Activated CD4-positive, alpha-beta T cell treated with anti-CD3 and anti-CD28 coated beads, Interleukin-2, amount 50 U/mL, for 1 hour (primary cell): Measurements from ENCODE around the gene NRIP2.
"Not testable (repeated sequence)": the region's sequence is repeated elsewhere in the genome, so short reads cannot be mapped to it uniquely, and the experiment has no call there.

Experiments used
- DNase-seq: peaks from one replicate; pipeline ENCODE4 v3.0.0-alpha.2; 2020

Gene NRIP2

GRCh38 chr12:2834581-2835491, at the start of gene NRIP2:
NRIP2 (minus strand) TSS chr12:2835035; CDS start chr12:2834983, 52 bp downstream.
- no peak for DNase-seq

- no peak for DNase-seq
These were observed 45.0 kb upstream of the NRIP2 start for GRCh38 chr12:2879853-2880252.

- no peak for DNase-seq
These were observed 43.3 kb upstream of the NRIP2 start for GRCh38 chr12:2877953-2878732.

GRCh38 chr12:2877047-2877952, 42.5 kb upstream of the NRIP2 start, which contains the start of the genes FOXM1 and RHNO1:
FOXM1 (minus strand) TSS chr12:2877174; CDS start chr12:2874478, 2,696 bp downstream.
RHNO1 (plus strand) TSS chr12:2877223; CDS start chr12:2885367, 8,144 bp downstream.
- peak; percentile 83 for DNase-seq

GRCh38 chr12:2876431-2877046, 41.7 kb upstream of the NRIP2 start:
- DNase-seq: no peak

GRCh38 chr12:2868986-2869632, 34.3 kb upstream of the NRIP2 start:
- not testable (repeated sequence) for DNase-seq

GRCh38 chr12:2864198-2864597, 29.4 kb upstream of the NRIP2 start:
- DNase-seq: no peak

GRCh38 chr12:2863402-2863801, 28.6 kb upstream of the NRIP2 start:
- DNase-seq: not testable (repeated sequence)

- no peak for DNase-seq
These were observed 28.0 kb upstream of the NRIP2 start for GRCh38 chr12:2862876-2863275.

GRCh38 chr12:2860170-2860569, 25.3 kb upstream of the NRIP2 start:
- DNase-seq: no peak

GRCh38 chr12:2858944-2859421, 24.1 kb upstream of the NRIP2 start:
- DNase-seq: no peak

GRCh38 chr12:2858334-2858733, 23.5 kb upstream of the NRIP2 start:
- no peak for DNase-seq

- no peak for DNase-seq
These were observed 22.7 kb upstream of the NRIP2 start for GRCh38 chr12:2857576-2857975.

- DNase-seq: no peak
These were observed 22.2 kb upstream of the NRIP2 start, which contains the start of gene TEX52 for GRCh38 chr12:2857021-2857431. TEX52 (minus strand) TSS chr12:2857039; CDS start chr12:2857026, 13 bp downstream.

- no peak for DNase-seq
These were observed 21.2 kb upstream of the NRIP2 start for GRCh38 chr12:2856051-2856450.

- DNase-seq: no peak
These were observed 20.7 kb upstream of the NRIP2 start for GRCh38 chr12:2855546-2855945.

GRCh38 chr12:2854669-2855453, 20.0 kb upstream of the NRIP2 start:
- no peak for DNase-seq

- peak; percentile 41 for DNase-seq
These were observed 18.8 kb upstream of the NRIP2 start for GRCh38 chr12:2853626-2854025.

GRCh38 chr12:2851931-2852330, 17.1 kb upstream of the NRIP2 start:
- DNase-seq: no peak

GRCh38 chr12:2845280-2845679, 10.4 kb upstream of the NRIP2 start:
- DNase-seq: no peak
